ENCODE measurements around the gene CDAN1. TPM values are rescaled to one million over a fixed set of nuclear protein-coding genes. Genes with fewer than 3 reads are reported as not detected.

The CDAN1 gene
- total RNA-seq, 2 experiments from 2014 or later: 23.2 to 24.7 TPM

GRCh38 chr15:42707873-42708544 is 28.9 kb downstream of the CDAN1 start:
- intact Hi-C loops (cut with DNase I, micrococcal nuclease): no loop called here
- no peak for TF ChIP-seq CTCF (IDR thresholded peaks at IDR 0.05)
- Histone ChIP-seq H3K27ac (ENCODE audit: low read depth in 1 of 2, low read length in 2 of 2) (no peak overlapping the region), H3K9me3 (ENCODE audit: control insufficient read depth in 1 of 2, insufficient read depth in 1 of 2, low read length in 2 of 2) (no peaks in the 10 kb centered on the region), H3K4me1 (ENCODE audit: insufficient read depth, low read length) (no peaks in the 10 kb centered on the region), H3K36me3 (ENCODE audit: insufficient read depth, low read length) (no peaks in the 10 kb centered on the region), H3K4me3 (ENCODE audit: low read length) (no peak overlapping the region), H3K27me3 (ENCODE audit: control insufficient read depth in 1 of 2, insufficient read depth in 2 of 2, low read length in 2 of 2) (no peaks in the 10 kb centered on the region)
- no peak overlapping the region for H3K27ac Mint-ChIP-seq
- H3K36me3 Mint-ChIP-seq (ENCODE audit: low read depth): no peaks in the 10 kb centered on the region
- ChIA-PET CTCF (interaction anchor here (1.2 kb wide), 1 partner anchor 219 kb away, joined by 4 read pairs; no protein-coding TSS in a partner anchor), POLR2A (no interaction called here)
- no peaks in the 10 kb centered on the region for H3K27me3 Mint-ChIP-seq
- H3K9me3 Mint-ChIP-seq: no peaks in the 10 kb centered on the region
- no peaks in the 10 kb centered on the region for H3K4me1 Mint-ChIP-seq (ENCODE audit: low read depth)
- ATAC-seq (ENCODE audit: poor library complexity) (no peak), DNase-seq (no peak)
- H3K4me3 Mint-ChIP-seq: no peak overlapping the region

GRCh38 chr15:42707068-42707467 is 29.9 kb downstream of the CDAN1 start:
- Histone ChIP-seq H3K4me3 (ENCODE audit: low read length) (no peak overlapping the region), H3K36me3 (ENCODE audit: insufficient read depth, low read length) (no peaks in the 10 kb centered on the region), H3K9me3 (ENCODE audit: control insufficient read depth in 1 of 2, insufficient read depth in 1 of 2, low read length in 2 of 2) (no peaks in the 10 kb centered on the region), H3K27ac (ENCODE audit: low read depth in 1 of 2, low read length in 2 of 2) (no peak overlapping the region), H3K4me1 (ENCODE audit: insufficient read depth, low read length) (no peaks in the 10 kb centered on the region), H3K27me3 (ENCODE audit: control insufficient read depth in 1 of 2, insufficient read depth in 2 of 2, low read length in 2 of 2) (no peaks in the 10 kb centered on the region)
- Mint-ChIP-seq H3K9me3 (no peaks in the 10 kb centered on the region), H3K27me3 (no peaks in the 10 kb centered on the region), H3K27ac (no peak overlapping the region), H3K4me3 (no peak overlapping the region), H3K36me3 (ENCODE audit: low read depth) (no peaks in the 10 kb centered on the region), H3K4me1 (ENCODE audit: low read depth) (no peaks in the 10 kb centered on the region)
- POLR2A ChIA-PET: no interaction called here
- ATAC-seq (ENCODE audit: poor library complexity): no peak
- no peak for DNase-seq
- CTCF ChIA-PET: interaction anchor here (1.2 kb wide), 1 partner anchor 220 kb away, joined by 4 read pairs; no protein-coding TSS in a partner anchor
- intact Hi-C loops (cut with DNase I, micrococcal nuclease): no loop called here
- no peak for TF ChIP-seq CTCF (IDR thresholded peaks at IDR 0.05)

- no peak for TF ChIP-seq CTCF (IDR thresholded peaks at IDR 0.05)
- H3K27ac ChIP-seq (ENCODE audit: low read depth in 1 of 2, low read length in 2 of 2): no peak overlapping the region
- H3K4me1 ChIP-seq (ENCODE audit: insufficient read depth, low read length): no peaks in the 10 kb centered on the region
- H3K36me3 ChIP-seq (ENCODE audit: insufficient read depth, low read length): no peaks in the 10 kb centered on the region
- no peaks in the 10 kb centered on the region for H3K9me3 Mint-ChIP-seq
- no peak for DNase-seq
- no peak overlapping the region for H3K4me3 ChIP-seq (ENCODE audit: low read length)
- no peaks in the 10 kb centered on the region for H3K9me3 ChIP-seq (ENCODE audit: control insufficient read depth in 1 of 2, insufficient read depth in 1 of 2, low read length in 2 of 2)
- ChIA-PET POLR2A (interaction anchor here (0.8 kb wide), 1 partner anchor 212 kb away, joined by 3 read pairs; no protein-coding TSS in a partner anchor), CTCF (interaction anchor here (2.3 to 3.1 kb wide), 2 partner anchors 18 to 221 kb away, joined by 6 to 18 read pairs; no protein-coding TSS in a partner anchor)
- H3K27ac Mint-ChIP-seq: no peak overlapping the region
- H3K27me3 ChIP-seq (ENCODE audit: control insufficient read depth in 1 of 2, insufficient read depth in 2 of 2, low read length in 2 of 2): no peaks in the 10 kb centered on the region
- no peak for ATAC-seq (ENCODE audit: poor library complexity)
- H3K4me1 Mint-ChIP-seq (ENCODE audit: low read depth): no peaks in the 10 kb centered on the region
- no peaks in the 10 kb centered on the region for H3K27me3 Mint-ChIP-seq
- H3K4me3 Mint-ChIP-seq: no peak overlapping the region
- H3K36me3 Mint-ChIP-seq (ENCODE audit: low read depth): no peaks in the 10 kb centered on the region
- intact Hi-C loops (cut with DNase I, micrococcal nuclease): loop anchor here in 1 of 2 experiments (2.0 kb wide), 1 partner anchor 579 kb away; no protein-coding TSS in a partner anchor
Measured at GRCh38 chr15:42705336-42705735, 31.6 kb downstream of the CDAN1 start.
